NOMO-1 (cell line): Measurements from ENCODE around the gene TMPRSS9.
A peak's percentile ranks its signal among the peaks of the same experiment; 100 is the strongest.
"Not testable (repeated sequence)": the region's sequence is repeated elsewhere in the genome, so short reads cannot be mapped to it uniquely, and the experiment has no call there.

Experiments used
- DNase-seq, 2 experiments: peaks; one replicate each; lab custom pipeline; 2025; ENCODE audit not compliant: unreplicated experiment in 2 of 2; lab: John Stamatoyannopoulos, UW

Gene TMPRSS9

GRCh38 chr19:2454962-2455850, 95.1 kb downstream of the TMPRSS9 start:
- no peak for DNase-seq

GRCh38 chr19:2455851-2456570, 95.9 kb downstream of the TMPRSS9 start:
- DNase-seq: peak; percentile 11 to 13

GRCh38 chr19:2457394-2458037, 97.5 kb downstream of the TMPRSS9 start:
- DNase-seq: no peak

GRCh38 chr19:2458054-2458453, 98.0 kb downstream of the TMPRSS9 start:
- no peak for DNase-seq

GRCh38 chr19:2458776-2459175, 98.7 kb downstream of the TMPRSS9 start:
- not testable (repeated sequence) for DNase-seq

GRCh38 chr19:2460245-2460644, 100.2 kb downstream of the TMPRSS9 start:
- DNase-seq: no peak

GRCh38 chr19:2461751-2462634, 101.9 kb downstream of the TMPRSS9 start:
- peak; percentile 26 to 68 for DNase-seq

GRCh38 chr19:2462635-2463421, 102.8 kb downstream of the TMPRSS9 start:
- no peak for DNase-seq

- DNase-seq: not testable (repeated sequence)
Measured at GRCh38 chr19:2463694-2464093, 103.6 kb downstream of the TMPRSS9 start.

GRCh38 chr19:2464389-2464788, 104.3 kb downstream of the TMPRSS9 start:
- no peak for DNase-seq

GRCh38 chr19:2468596-2468995, 108.5 kb downstream of the TMPRSS9 start:
- no peak for DNase-seq

GRCh38 chr19:2469102-2469914, 109.2 kb downstream of the TMPRSS9 start:
- DNase-seq: no peak

- DNase-seq: not testable (repeated sequence)
Measured at GRCh38 chr19:2469915-2470200, 109.8 kb downstream of the TMPRSS9 start.

GRCh38 chr19:2474232-2475017, 114.4 kb downstream of the TMPRSS9 start:
- peak; percentile 85 for DNase-seq

- DNase-seq: peak; percentile 53 to 57
Measured at GRCh38 chr19:2475018-2475701, 115.1 kb downstream of the TMPRSS9 start.
